Epidermal melanocyte (primary cell): ENCODE data around the gene OR51B4.
"Not testable (repeated sequence)": the region's sequence is repeated elsewhere in the genome, so short reads cannot be mapped to it uniquely, and the experiment has no call there.

Experiments used
- DNase-seq: peaks from one replicate; pipeline ENCODE4 v3.0.0; 2011; ENCODE audit warnings: low spot score; ENCODE audit not compliant: insufficient read length

Gene OR51B4

GRCh38 chr11:5274395-5274794 lies 27.4 kb downstream of the OR51B4 start:
- DNase-seq, result no peak

- no peak for DNase-seq
Observed at GRCh38 chr11:5272395-5273017, 29.2 kb downstream of the OR51B4 start.

- DNase-seq, result no peak
Observed at GRCh38 chr11:5269715-5270147, 32.0 kb downstream of the OR51B4 start, which contains the start of gene HBE1. Gene HBE1 (minus strand): TSS chr11:5269945. CDS start chr11:5269890, 55 bp downstream.

GRCh38 chr11:5267033-5267563 lies 34.6 kb downstream of the OR51B4 start:
- no peak for DNase-seq

GRCh38 chr11:5266609-5267008 lies 35.1 kb downstream of the OR51B4 start:
- DNase-seq, result no peak

- no peak for DNase-seq
Observed at GRCh38 chr11:5265832-5266231, 35.9 kb downstream of the OR51B4 start.

GRCh38 chr11:5258543-5259262 lies 43.0 kb downstream of the OR51B4 start:
- no peak for DNase-seq

GRCh38 chr11:5257296-5257695 lies 44.5 kb downstream of the OR51B4 start:
- no peak for DNase-seq

GRCh38 chr11:5254646-5255413 lies 46.9 kb downstream of the OR51B4 start, which contains the start of gene HBG2:
Gene HBG2 (minus strand): TSS chr11:5254781. CDS start chr11:5254728, 53 bp downstream.
- DNase-seq, result not testable (repeated sequence)

GRCh38 chr11:5254023-5254422 lies 47.7 kb downstream of the OR51B4 start:
- DNase-seq, result not testable (repeated sequence)

- DNase-seq, result not testable (repeated sequence)
Observed at GRCh38 chr11:5253440-5253839, 48.3 kb downstream of the OR51B4 start.

- DNase-seq, result no peak
Observed at GRCh38 chr11:5252919-5253265, 48.9 kb downstream of the OR51B4 start.

GRCh38 chr11:5252192-5252918 lies 49.4 kb downstream of the OR51B4 start:
- no peak for DNase-seq

- no peak for DNase-seq
Observed at GRCh38 chr11:5251746-5252145, 50.0 kb downstream of the OR51B4 start.
